GM10248 (cell line): ENCODE results near the gene CAMK2B.

Experiments
- CTCF ChIA-PET: fragments of 300-600 bp; sonication (Branson Sonifier 250); formaldehyde crosslinking; extraction: SDS; loops from one replicate; lab custom pipeline; 2021; ENCODE audit warnings: antibody characterized with exemption; lab: Yijun Ruan, JAX
- POLR2A ChIA-PET: fragments of 350-650 bp; sonication (Branson Sonifier 250); formaldehyde crosslinking; extraction: SDS; loops from one replicate; lab custom pipeline; 2020; ENCODE audit warnings: antibody characterized with exemption; lab: Yijun Ruan, JAX
- DNase-seq: peaks from one replicate; pipeline ENCODE4 v3.0.0; 2012; ENCODE audit errors: extremely low spot score
- CTCF ChIP-seq: IDR thresholded peaks from 2 replicates; pipeline ENCODE4 v1.5.1; 2012; ENCODE audit warnings: mild to moderate bottlenecking, low read depth; ENCODE audit errors: extremely low read depth, missing control alignments, control extremely low read depth

Gene CAMK2B

GRCh38 chr7:44367475-44368043, 42.2 kb upstream of the CAMK2B start:
- ChIA-PET CTCF (interaction anchor here (0.8 to 2.3 kb wide), 9 partner anchors 8 to 769 kb away, joined by 3 to 8 read pairs (median 3); no protein-coding TSS in a partner anchor), POLR2A (no interaction called here)
- no peak for DNase-seq
- TF ChIP-seq CTCF, result no peak

- CTCF ChIA-PET, result interaction anchor here (1.1 to 2.3 kb wide), 6 partner anchors 9 to 769 kb away, joined by 3 to 8 read pairs (median 4); no protein-coding TSS in a partner anchor
- TF ChIP-seq CTCF, result no peak
- POLR2A ChIA-PET, result no interaction called here
- DNase-seq, result no peak
Observed at GRCh38 chr7:44366986-44367385, 41.6 kb upstream of the CAMK2B start.

GRCh38 chr7:44353668-44354067, 28.3 kb upstream of the CAMK2B start:
- no peak for DNase-seq
- TF ChIP-seq CTCF, result no peak
- ChIA-PET POLR2A (no interaction called here), CTCF (interaction anchor here (1.4 to 1.5 kb wide), 2 partner anchors 9 to 122 kb away, joined by 3 read pairs; no protein-coding TSS in a partner anchor)

- no peak for DNase-seq
- TF ChIP-seq CTCF, result no peak
- ChIA-PET CTCF (interaction anchor here (0.7 to 4.0 kb wide), 7 partner anchors 10 to 224 kb away, joined by 3 to 39 read pairs (median 5); no protein-coding TSS in a partner anchor), POLR2A (no interaction called here)
Observed at GRCh38 chr7:44348851-44349781, 23.7 kb upstream of the CAMK2B start.

GRCh38 chr7:44348300-44348699, 22.9 kb upstream of the CAMK2B start:
- TF ChIP-seq CTCF, result peak; percentile 53
- ChIA-PET POLR2A (no interaction called here), CTCF (interaction anchor here (0.7 to 4.0 kb wide), 9 partner anchors 8 to 222 kb away, joined by 3 to 39 read pairs (median 4); no protein-coding TSS in a partner anchor)
- DNase-seq, result no peak

- ChIA-PET POLR2A (no interaction called here), CTCF (interaction anchor here (1.0 to 4.0 kb wide), 8 partner anchors 9 to 218 kb away, joined by 3 to 39 read pairs (median 4); no protein-coding TSS in a partner anchor)
- DNase-seq, result no peak
- no peak for TF ChIP-seq CTCF
Observed at GRCh38 chr7:44347546-44348114, 22.2 kb upstream of the CAMK2B start.
